GM19351 (cell line): ENCODE results near the gene YBEY.

ENCODE experiments used
- ATAC-seq: cut with Tn5 transposase; IDR thresholded peaks from one replicate; pipeline ENCODE4 v1.9.1; 2021; ENCODE audit warnings: mild to moderate bottlenecking, moderate library complexity; ENCODE audit not compliant: unreplicated experiment

YBEY gene

DNA sequence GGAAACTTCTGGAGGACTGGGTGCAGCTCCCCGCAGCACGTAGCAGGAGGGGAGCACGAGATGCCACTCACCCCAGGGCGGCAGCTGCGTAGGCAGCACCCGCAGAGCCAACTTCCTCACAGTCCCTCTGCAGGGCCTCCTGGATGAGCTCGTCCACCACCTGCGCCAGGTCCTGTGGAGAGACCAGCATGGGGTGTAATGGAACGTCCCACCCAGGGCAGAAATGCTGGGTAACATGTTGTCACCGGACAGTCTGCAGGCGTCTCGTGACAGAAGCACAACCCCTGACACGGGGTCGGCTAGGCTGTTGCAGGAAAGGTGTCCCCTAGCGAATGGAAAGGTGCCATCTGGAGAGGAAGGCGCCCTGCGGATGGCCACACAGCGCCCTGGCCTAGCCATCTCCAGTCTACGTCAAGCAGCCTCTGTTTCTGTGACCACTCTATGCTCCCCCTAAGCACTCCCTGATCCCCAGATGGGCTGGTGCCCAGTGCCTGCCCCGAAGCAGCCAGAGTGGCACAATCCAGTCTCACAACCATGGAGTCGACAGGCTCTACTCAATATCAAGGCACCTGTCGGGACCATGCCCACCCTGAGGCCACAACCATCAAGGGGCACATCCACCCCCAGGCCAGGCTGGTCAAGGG, 22.0 kb upstream of the YBEY start:
- no peak for ATAC-seq

DNA sequence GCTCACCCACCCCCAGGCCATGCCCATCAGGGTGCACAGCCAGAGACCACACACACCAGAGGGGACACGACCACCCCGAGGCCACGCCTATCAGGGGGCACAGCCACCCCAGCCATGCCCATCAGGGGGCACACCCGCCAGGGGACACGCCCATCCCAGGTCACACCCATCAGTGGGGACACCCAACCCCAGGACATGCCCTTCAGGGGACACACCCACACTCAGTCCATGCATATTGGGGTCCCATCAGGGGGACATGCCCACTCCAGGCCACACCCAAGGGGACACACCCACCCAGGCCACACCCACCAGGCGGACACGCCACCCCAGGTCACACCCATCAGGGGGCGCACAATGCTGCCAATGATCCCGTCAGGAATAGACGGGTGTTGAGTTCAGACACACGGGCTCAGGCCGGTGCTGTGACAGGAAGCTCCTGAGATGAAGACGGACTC, 21.4 kb upstream of the YBEY start:
- no peak for ATAC-seq

DNA sequence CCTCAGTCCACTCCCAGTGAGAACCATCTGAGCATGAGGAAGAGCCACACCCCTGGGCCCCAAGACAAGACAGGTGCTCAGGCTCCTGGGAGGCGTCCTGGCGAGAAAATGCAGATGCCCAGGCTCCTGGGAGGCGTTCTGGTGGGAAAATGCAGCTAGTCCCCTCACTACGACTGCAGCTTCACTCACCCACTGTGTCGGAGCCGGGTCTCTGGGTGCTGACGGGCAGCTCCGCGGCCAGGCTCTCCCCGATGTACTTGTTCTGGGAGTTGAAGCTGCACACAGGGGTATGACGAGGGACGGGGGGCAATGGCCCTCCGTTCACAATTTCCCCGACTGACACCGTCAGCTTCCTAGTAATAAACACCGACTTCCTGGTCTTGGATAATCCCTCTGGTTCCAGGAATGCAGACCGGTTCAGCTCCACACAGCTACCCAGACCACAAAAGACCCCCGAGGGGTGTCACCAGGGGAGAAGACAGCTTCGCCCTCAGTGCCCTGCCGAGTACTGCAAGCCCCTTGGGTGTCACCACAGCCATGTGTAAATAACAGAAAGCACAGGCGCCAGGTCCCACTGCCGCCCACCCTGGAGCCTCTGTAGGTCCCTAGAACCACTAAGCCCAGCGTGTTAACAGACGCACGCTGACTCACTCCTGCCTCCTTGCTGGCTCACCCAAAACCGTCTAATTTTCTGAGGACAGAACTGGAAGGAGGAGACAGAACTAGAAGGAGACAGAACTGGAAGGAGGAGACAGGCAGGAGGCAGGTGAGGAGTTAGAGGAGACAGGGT, 20.2 kb upstream of the YBEY start:
- no peak for ATAC-seq

DNA sequence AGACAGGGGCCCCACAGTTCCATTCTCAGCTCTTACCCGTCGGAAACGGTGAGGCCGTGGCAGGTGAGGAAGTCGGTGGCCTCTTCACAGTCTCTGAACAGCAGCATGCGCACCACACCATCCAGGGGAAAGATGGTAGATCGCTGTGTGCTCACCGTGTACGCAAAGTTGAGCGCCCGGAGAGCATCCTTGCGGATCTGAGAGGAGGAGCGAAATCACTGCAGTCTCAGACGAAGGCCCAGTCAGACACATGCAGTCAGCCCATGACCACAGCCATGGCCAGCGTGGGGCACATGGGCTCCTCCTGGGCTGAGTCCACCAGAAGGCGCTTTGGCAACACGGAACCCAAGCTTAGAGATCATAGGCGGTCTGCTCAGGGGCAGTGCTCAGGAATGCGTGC, 19.2 kb upstream of the YBEY start:
- no peak for ATAC-seq

DNA sequence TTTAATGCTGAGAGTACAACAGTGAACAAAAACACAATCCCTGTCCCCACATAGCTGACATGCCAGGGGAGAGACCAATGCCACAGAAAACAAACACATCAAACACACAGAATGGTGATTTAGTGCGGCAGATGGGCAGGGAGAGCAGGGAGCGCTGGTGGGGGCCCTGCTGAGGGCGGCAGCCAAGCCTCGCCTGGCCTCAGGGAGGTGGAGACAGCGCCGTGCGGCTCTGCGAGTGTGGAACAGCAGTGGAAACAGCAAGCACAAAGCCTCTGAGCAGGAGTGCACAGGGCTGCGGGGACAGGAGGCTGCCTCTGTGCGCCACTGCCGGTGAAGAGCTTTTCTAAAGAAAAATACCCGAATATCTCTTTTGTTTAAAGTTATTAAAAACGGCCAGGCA, 17.8 kb upstream of the YBEY start:
- no peak for ATAC-seq

DNA sequence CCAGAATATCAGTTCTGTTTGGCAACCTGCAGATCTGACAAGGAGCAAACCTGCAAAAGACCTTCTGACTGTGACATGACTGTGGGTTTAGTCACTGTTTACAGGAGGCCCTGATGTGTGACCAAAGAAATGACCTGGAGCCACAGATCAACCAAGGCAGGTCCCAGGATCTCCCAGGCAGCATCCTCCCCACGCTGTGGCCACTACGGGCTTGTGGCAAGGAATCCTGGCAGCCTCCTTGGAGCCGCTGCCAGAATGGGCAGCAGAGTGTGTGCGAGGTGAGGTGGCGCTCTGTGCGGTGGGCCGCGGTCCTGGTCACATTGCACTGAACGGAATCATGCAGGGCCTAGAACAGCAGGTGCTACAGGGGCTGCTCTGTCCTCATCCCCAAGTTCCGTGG, 16.7 kb upstream of the YBEY start:
- ATAC-seq: no peak

DNA sequence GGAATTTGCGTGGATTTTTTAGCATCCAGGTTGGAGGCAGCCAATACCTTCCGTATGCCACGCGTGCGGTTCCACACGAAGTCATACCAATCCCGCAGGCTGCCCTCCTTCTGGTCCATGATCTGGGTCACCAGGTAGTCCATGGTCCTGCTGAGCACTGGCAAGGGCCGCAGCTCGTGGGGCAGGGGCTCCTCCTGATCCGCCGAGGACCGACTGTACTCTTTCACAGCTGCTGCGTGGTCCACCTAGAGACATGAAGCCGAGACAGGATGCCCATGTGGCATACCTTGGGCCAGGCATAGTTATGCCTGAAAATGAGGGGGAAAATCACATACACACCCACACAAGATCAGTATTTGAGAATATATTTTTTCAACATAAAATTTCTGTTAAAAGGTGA, 12.8 kb upstream of the YBEY start:
- ATAC-seq: no peak

DNA sequence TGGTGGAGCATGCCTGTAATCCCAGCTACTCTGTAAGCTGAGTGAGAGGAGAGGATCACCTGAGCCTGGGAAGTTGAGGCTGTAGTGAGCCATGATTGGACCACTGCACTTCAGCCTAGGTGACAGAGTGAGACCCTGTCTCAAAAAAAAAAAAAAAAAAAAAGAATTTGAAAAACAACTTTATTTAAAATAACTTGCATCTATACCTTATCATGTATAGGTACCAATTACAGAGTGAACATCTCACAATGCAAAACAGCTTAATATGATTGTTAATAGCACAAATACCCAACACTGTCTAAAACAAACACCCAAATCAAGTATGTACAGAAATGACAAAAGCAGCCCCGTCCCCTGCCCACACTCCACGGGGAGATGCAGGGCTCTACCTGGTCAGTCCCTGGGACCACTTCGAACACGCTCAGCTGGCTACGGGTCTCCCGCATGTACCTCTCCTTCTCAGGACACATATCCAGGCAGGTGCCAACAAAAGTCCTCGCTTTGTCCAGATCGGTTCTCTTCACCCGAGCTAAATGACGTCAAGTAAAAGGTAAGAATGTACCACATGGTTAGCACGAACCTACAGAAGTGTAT, 11.2 kb upstream of the YBEY start:
- no peak for ATAC-seq

DNA sequence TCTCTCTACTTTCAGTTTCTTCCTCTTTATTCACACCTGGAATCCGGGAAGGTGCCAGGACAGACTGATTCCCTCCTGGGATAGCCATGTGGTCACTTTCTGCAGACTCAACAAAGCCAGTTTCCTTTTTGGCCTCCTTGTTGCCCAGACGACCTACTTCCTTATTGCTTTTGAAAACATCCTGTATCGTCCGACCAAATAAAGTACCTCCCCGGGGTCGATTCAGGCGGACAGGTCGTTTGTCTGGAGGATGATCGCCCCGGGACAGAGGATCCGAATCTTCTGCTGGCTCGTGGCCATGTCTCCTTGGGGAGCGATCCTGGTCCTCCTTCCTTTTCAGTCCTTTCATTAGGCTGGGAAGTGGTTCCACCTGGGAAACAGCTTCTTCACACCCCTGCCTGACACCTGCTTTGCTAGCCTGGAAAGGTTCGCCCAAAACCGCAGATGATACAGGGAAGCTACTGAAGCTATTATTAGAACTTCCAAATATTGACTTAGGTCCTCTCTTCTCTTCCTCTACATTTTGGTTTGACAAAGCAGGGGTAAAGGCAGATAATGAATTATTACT, 2.0 kb upstream of the YBEY start:
- ATAC-seq: no peak

DNA sequence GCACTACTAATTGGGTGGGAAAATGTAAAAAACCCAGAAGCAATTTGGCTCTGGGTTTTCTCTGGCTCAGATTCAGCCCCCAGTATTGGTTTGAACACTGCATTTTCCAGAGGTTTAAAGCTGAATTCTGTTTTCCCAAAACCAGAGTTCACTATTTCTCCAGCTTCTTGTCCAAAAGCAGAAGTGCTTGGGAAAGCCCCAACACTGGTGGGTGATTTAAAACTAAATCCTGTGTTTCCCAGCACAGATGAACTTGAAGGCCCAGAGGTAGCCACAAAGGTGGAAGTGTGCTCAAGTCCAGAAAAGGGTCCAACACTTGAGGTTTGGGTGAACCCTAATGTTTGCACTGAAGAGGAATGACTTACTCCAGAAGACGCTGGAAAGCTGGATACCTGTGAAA, 1.4 kb upstream of the YBEY start:
- no peak for ATAC-seq

DNA sequence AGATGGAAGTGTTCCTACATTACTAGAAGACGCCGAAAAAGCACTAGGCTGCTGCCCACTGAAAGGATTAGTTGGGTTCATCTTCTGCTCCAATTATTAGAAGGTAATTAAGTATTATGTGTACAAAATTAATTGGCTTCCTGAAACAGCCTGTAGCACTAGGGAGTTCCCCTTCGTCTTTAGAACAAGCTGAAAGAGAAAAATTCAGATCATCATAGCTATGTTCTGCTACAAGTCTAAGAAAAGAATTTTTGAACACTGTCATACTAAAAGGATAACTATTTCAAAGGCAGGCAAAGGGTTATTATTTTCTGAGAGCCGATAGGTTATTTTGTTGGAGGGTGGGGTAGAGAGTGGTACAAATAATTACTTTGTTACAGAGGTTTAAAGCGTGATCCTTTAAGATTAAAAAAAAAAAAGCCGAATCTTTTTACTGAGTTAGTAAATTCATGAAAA, 908 bp upstream of the YBEY start, which contains the start of gene MCM3AP:
Gene MCM3AP (minus strand): TSS at position 406 of the 456 bp plus-strand sequence. CDS start 325 bp downstream, at position 81.
- ATAC-seq: no peak

DNA sequence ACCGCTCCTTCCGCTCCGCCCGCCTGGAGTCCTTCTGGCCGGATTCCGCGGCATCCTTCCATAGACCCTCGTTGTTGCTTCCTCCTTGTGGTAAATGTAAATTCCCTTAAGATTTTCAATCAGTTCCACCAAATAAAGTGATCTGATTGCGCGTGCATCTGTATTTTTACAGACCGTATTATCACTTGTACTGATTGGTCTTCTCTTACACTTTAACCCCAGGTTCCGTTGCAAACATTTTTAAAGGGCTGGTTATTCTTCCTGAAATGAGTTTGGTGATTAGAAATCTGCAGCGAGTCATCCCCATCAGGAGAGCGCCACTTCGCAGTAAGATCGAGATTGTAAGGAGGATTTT, 483 bp downstream of the YBEY start:
- ATAC-seq: peak; percentile 6

DNA sequence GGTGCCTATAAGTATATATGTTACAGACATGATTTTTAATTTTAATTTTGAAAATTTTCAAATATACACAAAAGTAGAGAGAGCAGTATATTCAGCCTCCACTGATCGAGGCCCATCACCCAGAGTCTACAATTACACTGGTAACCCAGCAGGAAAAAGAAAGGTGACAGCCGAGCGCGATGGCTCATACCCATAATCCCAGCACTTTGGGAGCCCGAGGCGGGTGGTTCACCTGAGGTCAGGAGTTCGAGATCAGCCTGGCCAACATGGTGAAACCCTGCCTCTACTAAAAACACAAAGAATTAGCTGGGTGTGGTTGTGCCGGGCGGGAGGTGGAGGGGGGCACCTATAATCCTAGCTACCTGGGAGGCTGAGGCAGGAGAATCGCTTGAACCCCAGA, 1.4 kb downstream of the YBEY start:
- no peak for ATAC-seq

DNA sequence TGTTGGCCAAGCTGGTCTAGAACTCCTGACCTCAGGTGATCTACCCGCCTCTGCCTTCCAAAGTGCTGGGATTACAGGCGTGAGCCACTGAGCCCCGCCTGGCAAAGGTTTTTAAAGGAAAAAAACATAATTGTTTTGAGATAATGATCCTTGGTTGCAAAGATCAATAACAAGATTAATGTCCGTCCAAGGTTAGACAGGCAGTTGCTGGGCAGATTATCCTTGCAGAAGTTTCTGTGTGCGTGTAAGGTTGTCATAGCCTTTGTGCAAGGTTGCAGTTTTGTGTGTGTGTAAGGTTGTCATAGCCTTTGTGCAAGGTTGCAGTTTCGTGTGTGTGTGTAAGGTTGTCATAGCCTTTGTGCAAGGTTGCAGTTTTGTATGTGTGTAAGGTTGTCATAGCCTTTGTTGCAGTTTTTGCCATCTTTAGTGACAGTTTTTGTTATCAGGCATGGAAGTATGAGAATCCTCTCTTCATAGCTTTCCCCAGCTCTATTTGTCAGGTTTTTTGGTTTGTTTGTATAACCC, 3.6 kb downstream of the YBEY start:
- ATAC-seq: no peak

DNA sequence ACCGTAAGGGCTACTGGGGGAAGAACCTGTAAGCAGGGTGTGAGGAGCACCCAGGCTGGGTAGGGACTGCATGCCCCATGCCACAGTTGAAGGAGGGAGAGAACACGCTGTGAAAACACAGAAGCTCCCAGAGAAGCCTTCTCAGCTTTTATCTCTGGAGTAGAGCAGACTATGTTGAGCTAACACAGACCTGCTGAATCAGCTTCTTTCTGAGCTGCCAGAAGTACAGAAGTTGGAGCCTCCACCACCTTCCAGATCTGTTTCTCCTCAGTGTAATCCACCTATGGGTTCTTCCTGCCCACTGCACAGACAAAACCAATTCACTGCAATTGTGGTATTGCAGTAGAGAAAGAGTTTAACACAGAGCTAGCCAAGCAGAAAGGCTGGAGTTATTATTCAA, 5.4 kb downstream of the YBEY start:
- no peak for ATAC-seq

DNA sequence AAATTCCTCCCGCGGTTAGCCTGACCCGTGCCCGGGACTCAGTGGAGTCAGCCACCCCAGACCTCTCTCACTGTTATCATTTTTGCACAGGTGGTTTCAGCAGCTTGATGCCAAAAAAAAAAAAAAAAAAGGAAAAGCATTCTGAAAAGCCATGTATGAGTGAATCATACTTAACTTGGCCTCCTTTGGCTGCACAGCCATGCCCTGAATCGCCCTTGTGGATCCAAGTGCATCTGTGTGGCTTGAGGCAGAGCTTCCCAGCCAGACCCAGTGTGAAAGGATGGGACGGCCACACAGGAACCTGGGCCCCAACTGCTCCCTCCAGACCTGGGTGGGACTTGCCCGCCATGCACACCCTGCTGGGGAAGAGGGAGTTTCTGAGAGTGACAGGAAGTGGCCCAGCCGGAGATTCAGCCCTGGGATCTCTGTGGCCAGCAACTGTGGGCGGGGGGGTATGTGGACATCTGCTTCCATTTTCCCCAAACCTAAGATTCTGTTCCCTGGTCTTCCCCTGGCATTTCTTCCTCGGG, 8.6 kb downstream of the YBEY start:
- ATAC-seq: no peak

DNA sequence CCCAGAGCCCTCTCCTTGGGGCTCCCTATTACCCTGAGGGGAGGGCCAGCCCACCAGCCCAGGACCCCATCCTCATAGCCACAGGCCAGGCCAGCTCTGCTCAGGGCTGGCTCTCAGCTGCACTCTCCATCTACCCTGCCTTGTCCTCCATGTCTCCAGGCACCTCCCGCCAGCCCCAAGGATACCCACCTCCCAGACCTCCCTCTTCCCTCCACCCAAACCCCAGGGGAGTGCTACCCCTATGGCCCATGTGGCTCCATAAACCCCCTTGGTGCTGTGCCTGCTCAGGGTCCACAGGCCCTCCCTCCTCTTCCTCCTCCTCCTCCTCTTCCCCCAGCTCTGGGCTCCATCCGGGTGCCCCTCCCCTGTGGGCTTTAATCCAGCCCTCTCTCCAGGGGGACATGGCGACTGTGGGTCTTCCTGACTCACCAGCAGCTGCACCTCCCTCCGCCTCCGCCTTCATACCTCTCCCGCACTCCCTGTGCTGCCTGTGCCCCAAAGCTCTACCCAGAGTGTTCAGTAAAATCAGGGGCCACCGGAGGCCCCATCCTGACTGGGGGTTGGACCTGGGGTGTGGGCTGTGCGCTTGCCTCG, 9.1 kb downstream of the YBEY start:
- no peak for ATAC-seq

DNA sequence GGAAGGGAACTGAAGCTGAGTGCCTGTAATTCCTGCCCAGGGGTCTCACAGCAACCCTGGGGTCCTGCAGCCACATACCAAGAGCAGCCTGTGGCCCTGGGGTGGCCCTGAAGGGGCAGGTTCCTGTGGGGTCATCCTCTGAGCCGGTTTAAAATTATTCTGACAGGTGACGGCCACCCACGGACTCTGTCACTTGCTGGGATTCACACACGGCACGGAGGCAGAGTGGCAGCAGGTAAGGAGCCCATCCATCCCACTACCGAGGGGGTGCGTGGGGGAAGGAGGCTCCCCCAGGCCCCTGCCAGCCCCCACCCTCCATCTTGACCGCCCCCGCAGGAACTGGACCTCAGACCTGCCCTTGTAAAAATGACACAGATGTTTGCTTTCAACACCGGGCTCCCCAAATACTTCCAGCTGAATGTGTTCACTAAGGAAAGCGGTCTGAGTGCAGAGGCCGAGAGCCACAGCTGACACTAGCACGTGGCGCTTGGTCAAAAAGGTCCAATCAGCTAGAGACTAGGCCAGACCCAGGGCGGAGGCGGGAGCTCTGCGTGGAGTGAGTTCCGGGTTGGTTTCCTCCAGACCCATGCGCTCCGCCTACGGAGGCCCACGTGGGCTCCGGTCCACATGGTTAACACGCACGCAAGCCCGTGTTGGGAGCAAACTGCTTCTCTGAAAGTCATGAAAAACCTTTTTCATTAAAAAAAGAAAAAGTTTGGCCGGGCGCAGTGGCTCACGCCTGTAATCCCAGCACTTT, 10.0 kb downstream of the YBEY start:
- ATAC-seq: no peak

DNA sequence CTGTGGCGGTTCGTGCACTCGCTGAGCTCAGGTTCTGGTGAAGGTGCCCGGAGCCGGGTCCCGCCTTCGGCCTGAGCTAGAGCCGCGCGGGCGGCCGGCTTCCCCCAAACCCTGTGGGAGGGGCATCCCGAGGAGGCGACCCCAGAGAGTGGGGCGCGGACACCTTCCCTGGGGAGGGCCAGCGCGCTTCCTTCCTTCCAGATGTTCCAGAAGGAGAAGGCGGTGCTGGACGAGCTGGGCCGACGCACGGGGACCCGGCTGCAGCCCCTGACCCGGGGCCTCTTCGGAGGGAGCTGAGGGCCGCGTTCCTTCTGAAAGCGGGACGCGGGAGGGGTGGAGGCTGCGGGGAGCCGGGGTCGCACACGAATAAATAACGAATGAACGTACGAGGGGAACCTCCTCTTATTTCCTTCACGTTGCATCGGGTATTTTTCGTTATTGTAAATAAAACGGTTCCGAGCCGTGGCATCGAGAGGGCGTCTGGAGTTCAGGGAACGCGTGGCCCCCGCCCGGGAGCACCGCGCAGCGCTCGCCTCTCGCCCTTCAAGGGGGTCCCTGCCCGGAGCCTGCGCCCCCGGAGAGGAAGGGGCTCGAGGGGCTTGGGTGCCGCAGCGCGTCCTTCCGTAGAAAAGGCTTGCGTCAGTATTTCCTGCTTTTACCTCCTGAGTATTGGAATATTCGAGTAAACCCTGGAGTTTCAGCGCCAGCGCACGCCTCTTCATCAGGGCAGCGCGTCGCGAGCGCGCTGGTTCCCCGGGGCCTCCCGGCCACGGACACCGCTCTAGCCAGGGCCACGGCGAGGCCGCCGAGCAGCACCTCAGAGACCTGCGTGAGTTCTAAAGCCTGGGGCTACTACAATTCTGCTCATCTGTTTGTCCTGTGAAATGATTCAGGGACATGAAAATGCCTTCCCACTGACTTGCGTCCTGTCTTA, 11.5 kb downstream of the YBEY start:
- ATAC-seq: no peak
